Lung (tissue), 12 donors: ENCODE data around the gene TCFL5. TPM values are rescaled to one million over a fixed set of nuclear protein-coding genes. Genes with fewer than 3 reads are reported as not detected.

ENCODE experiments used
- ATAC-seq: fragments of 200-7000 bp; cut with Tn5 transposase; one replicate; pipeline ENCODE4 v1.9.1; 2020; ENCODE audit warnings: moderate number of reproducible peaks; ENCODE audit not compliant: insufficient read depth, low FRiP score
- DNase-seq, 3 donors: peaks; one replicate each; pipeline ENCODE4 v3.0.0-alpha.2; 2013 to 2017
- H3K27ac ChIP-seq, 2 donors: one replicate each; pipeline ENCODE4 v1.5.1; 2013; ENCODE audit warnings: mild to moderate bottlenecking in 2 of 2, moderate library complexity in 2 of 2, control low read depth in 1 of 2, inconsistent platforms in 1 of 2, low read depth in 1 of 2, low read length in 1 of 2
- H3K27me3 ChIP-seq, 3 donors: one replicate each; pipeline ENCODE4 v1.5.1; 2013; ENCODE audit warnings: low read length in 2 of 3; ENCODE audit not compliant: control insufficient read depth in 3 of 3, insufficient read depth in 3 of 3
- H3K36me3 ChIP-seq, 4 donors: one replicate each; pipeline ENCODE4 v1.5.1; 2013; ENCODE audit warnings: low read length in 4 of 4, mild to moderate bottlenecking in 1 of 4, moderate library complexity in 1 of 4; ENCODE audit not compliant: control insufficient read depth in 4 of 4, insufficient read depth in 4 of 4
- H3K4me1 ChIP-seq, 5 donors: one replicate each; pipeline ENCODE4 v1.5.1; 2013; ENCODE audit warnings: low read length in 5 of 5, mild to moderate bottlenecking in 2 of 5, moderate library complexity in 1 of 5; ENCODE audit not compliant: control insufficient read depth in 5 of 5, insufficient read depth in 5 of 5
- H3K4me3 ChIP-seq: one replicate; pipeline ENCODE4 v1.5.1; 2013; ENCODE audit warnings: mild to moderate bottlenecking, control low read depth, moderate library complexity
- H3K9ac ChIP-seq, 2 donors: one replicate each; pipeline ENCODE4 v1.5.1; 2013; ENCODE audit warnings: low read length in 2 of 2, control low read depth in 1 of 2; ENCODE audit not compliant: insufficient read depth in 1 of 2
- H3K9me3 ChIP-seq, 4 donors: one replicate each; pipeline ENCODE4 v1.5.1; 2013; ENCODE audit warnings: low read length in 3 of 4, mild to moderate bottlenecking in 1 of 4, moderate library complexity in 1 of 4; ENCODE audit not compliant: control insufficient read depth in 4 of 4, insufficient read depth in 3 of 4
- WGBS, 2 donors: extraction: QIAGEN DNeasy Blood & Tissue Kit; methylation state at CpG; one replicate each; pipeline ENCODE4 v1.1.7; 2013; 5-methylcytosine and 5-hydroxymethylcytosine counted together
- polyA plus RNA-seq, 2 donors: library from polyadenylated mRNA; stranded (reverse); fragments of 200-250 nt; gene quantifications; one replicate each; pipeline ENCODE4 v1.2.1, GENCODE V29; 2013
- total RNA-seq, 2 donors: library from RNA; depleted of rRNA in 1 of 2; stranded (reverse); fragments of >200 nt in 1 of 2; gene quantifications; one replicate each; pipeline ENCODE4 v1.2.1, GENCODE V29; 2014 to 2021
- TF ChIP-seq, protein P1 (sequence below): IDR thresholded peaks from 2 replicates; pipeline ENCODE4 v1.5.1; 2012; ENCODE audit warnings: mild to moderate bottlenecking; ENCODE audit errors: control extremely low read depth, extremely low read depth
- donor health status: control.
- donor health status: control.
- donor health status: Bipolar disorder and iron deficiency.
- donor health status: healthy.
- donor health status: DM: yes; HTN: yes; CAD: no.

TCFL5 gene
- total and polyA plus RNA-seq, 4 donors, result 3.8 to 8.6 (median 6.1) TPM

DNA sequence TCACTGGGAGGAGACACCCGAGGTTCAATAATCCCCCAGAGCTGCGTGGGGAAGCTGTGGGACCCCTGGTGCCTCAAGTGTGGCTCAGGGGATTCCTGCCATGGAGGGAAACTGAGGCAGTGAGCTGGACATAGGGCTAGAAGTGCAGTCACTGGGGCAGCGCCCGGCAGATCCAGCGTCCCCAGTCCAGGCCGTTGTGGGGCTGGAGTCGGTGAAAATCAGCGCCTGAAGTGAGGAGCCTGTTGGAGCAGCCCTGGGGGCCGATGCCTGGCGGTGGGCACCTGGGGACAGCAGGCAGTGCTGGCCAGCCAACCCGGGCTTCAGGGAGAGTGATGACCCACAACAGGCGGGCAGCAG is 46.9 kb downstream of the TCFL5 start:
- Histone ChIP-seq H3K9ac (no peak overlapping the region), H3K4me3 (no peak overlapping the region), H3K9me3 (peaks cover 0 to 7% (median 0%) of the 10 kb centered on the region in 4 donors), H3K27ac (no peak overlapping the region), H3K27me3 (peaks cover 0 to 12% (median 11%) of the 10 kb centered on the region in 3 donors), H3K36me3 (peaks cover 2 to 41% (median 7%) of the 10 kb centered on the region in 4 donors), H3K4me1 (peaks cover 0 to 41% (median 12%) of the 10 kb centered on the region in 5 donors)
- 64 to 75% methylated on average over 12 of the region's 12 CpGs for WGBS, 2 donors
- ATAC-seq (no peak), DNase-seq (no peak)
- TF ChIP-seq, protein P1, sequence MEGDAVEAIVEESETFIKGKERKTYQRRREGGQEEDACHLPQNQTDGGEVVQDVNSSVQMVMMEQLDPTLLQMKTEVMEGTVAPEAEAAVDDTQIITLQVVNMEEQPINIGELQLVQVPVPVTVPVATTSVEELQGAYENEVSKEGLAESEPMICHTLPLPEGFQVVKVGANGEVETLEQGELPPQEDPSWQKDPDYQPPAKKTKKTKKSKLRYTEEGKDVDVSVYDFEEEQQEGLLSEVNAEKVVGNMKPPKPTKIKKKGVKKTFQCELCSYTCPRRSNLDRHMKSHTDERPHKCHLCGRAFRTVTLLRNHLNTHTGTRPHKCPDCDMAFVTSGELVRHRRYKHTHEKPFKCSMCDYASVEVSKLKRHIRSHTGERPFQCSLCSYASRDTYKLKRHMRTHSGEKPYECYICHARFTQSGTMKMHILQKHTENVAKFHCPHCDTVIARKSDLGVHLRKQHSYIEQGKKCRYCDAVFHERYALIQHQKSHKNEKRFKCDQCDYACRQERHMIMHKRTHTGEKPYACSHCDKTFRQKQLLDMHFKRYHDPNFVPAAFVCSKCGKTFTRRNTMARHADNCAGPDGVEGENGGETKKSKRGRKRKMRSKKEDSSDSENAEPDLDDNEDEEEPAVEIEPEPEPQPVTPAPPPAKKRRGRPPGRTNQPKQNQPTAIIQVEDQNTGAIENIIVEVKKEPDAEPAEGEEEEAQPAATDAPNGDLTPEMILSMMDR, result no peak

DNA sequence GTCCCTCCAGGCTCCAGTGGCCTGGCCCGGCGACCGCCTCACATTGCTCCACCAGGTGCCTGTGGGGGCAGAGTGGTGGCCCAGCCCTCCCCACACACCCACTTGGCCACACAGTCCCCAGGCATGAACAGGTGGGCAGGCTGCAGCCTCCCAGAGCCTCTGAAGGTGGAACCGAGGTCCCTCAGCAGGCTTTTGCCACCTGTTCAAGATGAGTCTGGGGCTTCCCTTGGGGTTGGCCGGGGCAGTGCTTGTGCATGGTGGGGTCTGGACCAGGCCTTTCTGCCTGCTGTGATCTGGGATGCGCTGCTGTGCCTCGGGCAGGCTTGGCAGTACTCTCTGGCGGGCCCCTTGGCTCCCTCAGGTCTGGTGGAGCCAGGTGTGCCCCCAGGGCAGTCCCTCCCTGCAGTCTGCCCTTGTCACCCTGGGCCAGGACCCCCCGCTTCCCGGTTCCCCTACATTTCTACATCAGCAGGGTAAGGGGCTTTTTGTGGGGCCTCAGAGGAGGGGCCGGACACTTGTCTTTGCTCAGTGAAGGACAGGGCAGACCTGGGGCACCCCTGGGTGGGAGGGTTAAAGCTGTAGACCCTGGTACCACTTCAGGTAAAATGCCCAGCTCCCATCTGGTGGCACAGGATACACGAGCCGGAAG is 47.4 kb downstream of the TCFL5 start:
- H3K36me3 ChIP-seq, result peaks cover 2 to 46% (median 12%) of the 10 kb centered on the region in 4 donors
- H3K9me3 ChIP-seq, result peaks cover 0 to 7% (median 0%) of the 10 kb centered on the region in 4 donors
- peaks cover 0 to 36% (median 12%) of the 10 kb centered on the region in 5 donors for H3K4me1 ChIP-seq
- ATAC-seq (no peak), DNase-seq (no peak)
- H3K4me3 ChIP-seq, result no peak overlapping the region
- peaks cover 0 to 12% (median 11%) of the 10 kb centered on the region in 3 donors for H3K27me3 ChIP-seq
- TF ChIP-seq, protein P1, result no peak
- 77 to 84% methylated on average over 13 of the region's 13 CpGs for WGBS, 2 donors
- no peak overlapping the region for H3K9ac ChIP-seq
- H3K27ac ChIP-seq, result no peak overlapping the region

DNA sequence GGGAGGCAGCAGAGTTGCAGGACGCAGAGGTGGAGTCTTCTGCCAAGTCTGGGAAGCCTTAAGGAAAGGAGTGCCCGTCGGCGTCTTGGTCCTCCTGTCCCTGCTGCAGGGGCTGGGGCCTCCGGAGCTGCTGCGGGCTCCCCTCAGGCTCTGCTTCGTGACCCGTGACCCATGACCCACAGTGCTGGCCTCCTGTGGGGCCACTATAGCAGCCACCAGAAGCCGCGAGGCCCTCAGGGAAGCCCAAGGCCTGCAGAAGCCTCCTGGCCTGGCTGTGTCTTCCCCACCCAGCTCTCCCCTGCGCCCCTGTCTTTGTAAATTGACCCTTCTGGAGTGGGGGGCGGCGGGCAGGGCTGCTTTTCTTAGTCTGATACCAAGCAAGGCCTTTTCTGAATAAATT is 48.0 kb downstream of the TCFL5 start:
- Histone ChIP-seq H3K27ac (no peak overlapping the region), H3K36me3 (peaks cover 5 to 50% (median 14%) of the 10 kb centered on the region in 4 donors), H3K9ac (no peak overlapping the region), H3K9me3 (peaks cover 0 to 7% (median 0%) of the 10 kb centered on the region in 4 donors), H3K4me3 (no peak overlapping the region), H3K4me1 (peaks cover 0 to 30% (median 8%) of the 10 kb centered on the region in 5 donors), H3K27me3 (peaks cover 0 to 12% (median 11%) of the 10 kb centered on the region in 3 donors)
- ATAC-seq (no peak), DNase-seq (no peak)
- WGBS, 2 donors, result 92 to 94% methylated on average over 13 of the region's 13 CpGs
- TF ChIP-seq, protein P1, result no peak
